ENCODE data around the gene URB1.

DNA sequence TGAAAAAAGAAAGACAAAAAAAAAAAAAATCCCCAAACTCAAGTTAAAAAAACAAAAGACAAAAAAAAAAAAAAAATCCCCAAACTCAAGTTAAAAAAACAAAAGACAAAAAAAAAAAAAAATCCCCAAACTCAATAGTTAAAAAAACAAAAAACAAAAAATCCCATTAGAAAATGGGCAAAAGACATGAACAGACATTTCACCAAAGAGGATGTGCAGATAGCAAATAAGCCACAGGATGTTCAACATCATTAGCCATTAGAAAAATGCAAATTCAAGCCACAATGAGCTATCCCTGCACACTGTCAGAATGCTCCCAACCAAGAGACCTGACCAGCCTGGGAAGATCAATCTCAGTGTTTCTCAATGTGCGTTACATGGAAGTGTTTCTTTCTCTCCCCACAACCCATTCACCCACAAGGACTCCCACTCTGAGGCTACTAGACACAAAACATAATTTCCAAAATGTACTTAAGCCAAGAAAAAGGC lies 60.3 kb downstream of the URB1 start:
- TF ChIP-seq, protein P1, sequence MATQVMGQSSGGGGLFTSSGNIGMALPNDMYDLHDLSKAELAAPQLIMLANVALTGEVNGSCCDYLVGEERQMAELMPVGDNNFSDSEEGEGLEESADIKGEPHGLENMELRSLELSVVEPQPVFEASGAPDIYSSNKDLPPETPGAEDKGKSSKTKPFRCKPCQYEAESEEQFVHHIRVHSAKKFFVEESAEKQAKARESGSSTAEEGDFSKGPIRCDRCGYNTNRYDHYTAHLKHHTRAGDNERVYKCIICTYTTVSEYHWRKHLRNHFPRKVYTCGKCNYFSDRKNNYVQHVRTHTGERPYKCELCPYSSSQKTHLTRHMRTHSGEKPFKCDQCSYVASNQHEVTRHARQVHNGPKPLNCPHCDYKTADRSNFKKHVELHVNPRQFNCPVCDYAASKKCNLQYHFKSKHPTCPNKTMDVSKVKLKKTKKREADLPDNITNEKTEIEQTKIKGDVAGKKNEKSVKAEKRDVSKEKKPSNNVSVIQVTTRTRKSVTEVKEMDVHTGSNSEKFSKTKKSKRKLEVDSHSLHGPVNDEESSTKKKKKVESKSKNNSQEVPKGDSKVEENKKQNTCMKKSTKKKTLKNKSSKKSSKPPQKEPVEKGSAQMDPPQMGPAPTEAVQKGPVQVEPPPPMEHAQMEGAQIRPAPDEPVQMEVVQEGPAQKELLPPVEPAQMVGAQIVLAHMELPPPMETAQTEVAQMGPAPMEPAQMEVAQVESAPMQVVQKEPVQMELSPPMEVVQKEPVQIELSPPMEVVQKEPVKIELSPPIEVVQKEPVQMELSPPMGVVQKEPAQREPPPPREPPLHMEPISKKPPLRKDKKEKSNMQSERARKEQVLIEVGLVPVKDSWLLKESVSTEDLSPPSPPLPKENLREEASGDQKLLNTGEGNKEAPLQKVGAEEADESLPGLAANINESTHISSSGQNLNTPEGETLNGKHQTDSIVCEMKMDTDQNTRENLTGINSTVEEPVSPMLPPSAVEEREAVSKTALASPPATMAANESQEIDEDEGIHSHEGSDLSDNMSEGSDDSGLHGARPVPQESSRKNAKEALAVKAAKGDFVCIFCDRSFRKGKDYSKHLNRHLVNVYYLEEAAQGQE (IDR thresholded peaks at IDR 0.05; ENCODE audit: unreplicated experiment): no peak
- TF ChIP-seq POLR2AphosphoS5 (IDR thresholded peaks at IDR 0.05; ENCODE audit: low read depth) (no peak), EZH2phosphoT487 (IDR thresholded peaks at IDR 0.05; ENCODE audit: unreplicated experiment) (no peak)
- TF ChIP-seq, protein P2, sequence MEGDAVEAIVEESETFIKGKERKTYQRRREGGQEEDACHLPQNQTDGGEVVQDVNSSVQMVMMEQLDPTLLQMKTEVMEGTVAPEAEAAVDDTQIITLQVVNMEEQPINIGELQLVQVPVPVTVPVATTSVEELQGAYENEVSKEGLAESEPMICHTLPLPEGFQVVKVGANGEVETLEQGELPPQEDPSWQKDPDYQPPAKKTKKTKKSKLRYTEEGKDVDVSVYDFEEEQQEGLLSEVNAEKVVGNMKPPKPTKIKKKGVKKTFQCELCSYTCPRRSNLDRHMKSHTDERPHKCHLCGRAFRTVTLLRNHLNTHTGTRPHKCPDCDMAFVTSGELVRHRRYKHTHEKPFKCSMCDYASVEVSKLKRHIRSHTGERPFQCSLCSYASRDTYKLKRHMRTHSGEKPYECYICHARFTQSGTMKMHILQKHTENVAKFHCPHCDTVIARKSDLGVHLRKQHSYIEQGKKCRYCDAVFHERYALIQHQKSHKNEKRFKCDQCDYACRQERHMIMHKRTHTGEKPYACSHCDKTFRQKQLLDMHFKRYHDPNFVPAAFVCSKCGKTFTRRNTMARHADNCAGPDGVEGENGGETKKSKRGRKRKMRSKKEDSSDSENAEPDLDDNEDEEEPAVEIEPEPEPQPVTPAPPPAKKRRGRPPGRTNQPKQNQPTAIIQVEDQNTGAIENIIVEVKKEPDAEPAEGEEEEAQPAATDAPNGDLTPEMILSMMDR (conservative IDR thresholded peaks at IDR 0.05; ENCODE audit: low read depth in 2 of 2): no peak
